B cell (primary cell): ENCODE results near the gene TGFBR3. TPM values are rescaled to one million over a fixed set of nuclear protein-coding genes. Genes with fewer than 3 reads are reported as not detected.
A peak's percentile ranks its signal among the peaks of the same experiment; 100 is the strongest.

Experiments used
- ATAC-seq: fragments of 200-7000 bp; cut with Tn5 transposase; one replicate; pipeline ENCODE4 v1.10.0; 2021; ENCODE audit warnings: low read depth, mild to moderate bottlenecking, moderate number of reproducible peaks, moderate library complexity
- CTCF ChIA-PET: fragments of 350-600 bp; sonication (Branson Sonifier 250); formaldehyde crosslinking; loops from one replicate; lab custom pipeline; 2021; ENCODE audit warnings: antibody characterized with exemption, inconsistent platforms; lab: Charles Lee
- POLR2A ChIA-PET: fragments of 350-600 bp; sonication (Branson Sonifier 250); formaldehyde crosslinking; loops from one replicate; lab custom pipeline; 2021; ENCODE audit warnings: antibody characterized with exemption; lab: Charles Lee
- DNase-seq: peaks from one replicate; pipeline ENCODE4 v3.0.0; 2013
- H2AFZ ChIP-seq: 2 replicates; pipeline ENCODE4 v1.6.1; 2012; ENCODE audit warnings: mild to moderate bottlenecking, low read depth, low read length; ENCODE audit not compliant: insufficient read depth, poor library complexity, severe bottlenecking
- H3K27ac ChIP-seq, 2 donors: 1 replicate in 1 of 2; 2 replicates in 1 of 2; pipeline ENCODE4 v1.5.1; 2012 to 2013; ENCODE audit warnings: low read length in 2 of 2, mild to moderate bottlenecking in 2 of 2, moderate library complexity in 1 of 2
- H3K27me3 ChIP-seq, 4 experiments: fragments of 200-600 bp in 1 of 4; sonication (generic) in 1 of 4; replicated peaks in 1 of 4; 1 replicate in 2 of 4; 2 replicates in 2 of 4; pipeline versions ENCODE4 v1.6.1 to v1.7.0; 2013 to 2016; ENCODE audit warnings: low read length in 3 of 4, mild to moderate bottlenecking in 2 of 4, mixed read lengths in 1 of 4, moderate library complexity in 1 of 4; ENCODE audit not compliant: insufficient read depth in 4 of 4, control insufficient read depth in 3 of 4; ENCODE audit errors: control extremely low read depth in 1 of 4
- H3K36me3 ChIP-seq, 2 experiments: replicated peaks in 1 of 2; 1 replicate in 1 of 2; 2 replicates in 1 of 2; pipeline versions ENCODE4 v1.6.1 to v1.7.1; 2013; ENCODE audit warnings: low read length in 1 of 2; ENCODE audit not compliant: insufficient read depth in 2 of 2, control insufficient read depth in 1 of 2; ENCODE audit errors: control extremely low read depth in 1 of 2, extremely low read depth in 1 of 2
- H3K4me1 ChIP-seq, 2 donors: fragments of 200-600 bp in 1 of 2; sonication (generic) in 1 of 2; 1 replicate in 1 of 2; 2 replicates in 1 of 2; pipeline versions ENCODE4 v1.5.1 to v1.6.1; 2013 to 2017; ENCODE audit warnings: low read length in 2 of 2; ENCODE audit not compliant: control insufficient read depth in 2 of 2, insufficient read depth in 2 of 2
- H3K4me2 ChIP-seq: replicated peaks from 2 replicates; pipeline ENCODE3; 2012; ENCODE audit warnings: mild to moderate bottlenecking, low read depth, low read length; ENCODE audit not compliant: poor library complexity, severe bottlenecking
- H3K4me3 ChIP-seq, 5 experiments: fragments of 200-600 bp in 1 of 5; sonication (generic) in 1 of 5; 1 replicate in 3 of 5; 2 replicates in 2 of 5; pipeline versions ENCODE4 v1.5.1 to v1.7.0; 2011 to 2016; ENCODE audit warnings: low read length in 4 of 5, mild to moderate bottlenecking in 4 of 5, low read depth in 2 of 5, control low read depth in 1 of 5, moderate library complexity in 1 of 5; ENCODE audit not compliant: insufficient read depth in 1 of 5; ENCODE audit errors: control extremely low read depth in 1 of 5, extremely low read depth in 1 of 5
- H3K79me2 ChIP-seq: fragments of 200-600 bp; sonication (generic); one replicate; pipeline ENCODE4 v1.6.0; 2016; ENCODE audit warnings: low read length; ENCODE audit not compliant: control insufficient read depth, insufficient read depth
- H3K9ac ChIP-seq: fragments of 200-600 bp; sonication (generic); 2 replicates; pipeline ENCODE4 v1.6.1; 2017; ENCODE audit warnings: mild to moderate bottlenecking, low read length, moderate library complexity
- H3K9me3 ChIP-seq, 3 donors: one replicate each; pipeline versions ENCODE4 v1.6.1 to v1.7.1; 2013; ENCODE audit warnings: low read length in 2 of 3; ENCODE audit not compliant: control insufficient read depth in 2 of 3, insufficient read depth in 1 of 3; ENCODE audit errors: control extremely low read depth in 1 of 3
- H4K20me1 ChIP-seq: 2 replicates; pipeline ENCODE4 v1.6.0; 2012; ENCODE audit warnings: mild to moderate bottlenecking, low read length; ENCODE audit not compliant: insufficient read depth, control insufficient read depth, poor library complexity, severe bottlenecking
- H3K27ac Mint-ChIP-seq: one replicate; pipeline ENCODE4 v1.8.0; 2021; ENCODE audit warnings: mixed read lengths
- H3K27me3 Mint-ChIP-seq: one replicate; pipeline ENCODE4 v1.8.0; 2021; ENCODE audit warnings: mixed read lengths
- H3K4me1 Mint-ChIP-seq: one replicate; pipeline ENCODE4 v1.8.0; 2021; ENCODE audit warnings: mixed read lengths
- H3K4me3 Mint-ChIP-seq: one replicate; pipeline ENCODE4 v1.8.0; 2021; ENCODE audit warnings: mixed read lengths
- H3K9me3 Mint-ChIP-seq: one replicate; pipeline ENCODE4 v1.8.0; 2022; ENCODE audit warnings: mixed read lengths; ENCODE audit not compliant: insufficient read depth
- EZH2 ChIP-seq: IDR thresholded peaks from 2 replicates; pipeline ENCODE4 v1.6.1; 2012; ENCODE audit warnings: borderline replicate concordance, low read depth, mild to moderate bottlenecking, moderate library complexity, low read length; ENCODE audit not compliant: insufficient read depth, poor library complexity, severe bottlenecking
- WGBS: methylation state at CpG from one replicate; pipeline ENCODE4 v1.1.5; 2013; ENCODE audit warnings: missing lambda C conversion rate; ENCODE audit not compliant: insufficient coverage; 5-methylcytosine and 5-hydroxymethylcytosine counted together
- intact Hi-C: fragments of 100-400 bp; cut with micrococcal nuclease; formaldehyde crosslinking; loops from one replicate; pipeline ENCODE4 v1.10.0; 2022
- polyA plus RNA-seq: library from polyadenylated mRNA; depleted of rRNA; stranded (reverse); fragments of >200 nt; gene quantifications from 2 replicates; pipeline ENCODE4 v1.2.3, GENCODE V29; 2012
- total RNA-seq, 2 donors: library from RNA; stranded (reverse); fragments of 120-200 nt in 1 of 2; gene quantifications; 1 replicate in 1 of 2; 2 replicates in 1 of 2; pipeline versions ENCODE4 v1.2.3 to v1.2.4, GENCODE V29; 2013 to 2022
- TF ChIP-seq, protein P1 (sequence below): fragments of 200-600 bp; IDR thresholded peaks from one replicate; pipeline ENCODE4 v1.8.0; 2022; ENCODE audit warnings: antibody characterized with exemption, mild to moderate bottlenecking

TGFBR3 gene
- total and polyA plus RNA-seq, 2 donors (not counting 1 experiment from before 2014, with no cell fraction given), result 0.10 to 0.12 TPM

DNA sequence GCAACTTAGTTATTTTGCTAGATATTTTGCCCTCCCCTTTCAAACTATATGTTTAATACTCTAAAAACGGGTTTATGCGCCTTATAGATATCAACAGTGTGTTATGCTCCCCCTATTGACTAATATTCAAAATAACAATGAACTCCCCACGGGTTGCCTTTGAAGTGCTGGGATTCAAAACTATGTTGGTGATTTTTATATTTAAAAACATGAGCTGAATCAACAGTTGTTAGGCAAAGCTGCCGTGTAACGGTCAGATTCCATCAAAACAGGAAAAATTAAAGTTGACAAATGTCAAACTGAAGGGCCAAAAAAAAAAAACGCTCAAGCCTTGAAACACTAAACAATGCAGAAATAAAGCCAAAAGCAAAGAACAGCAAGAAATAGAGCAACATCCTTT is 2.5 kb downstream of the TGFBR3 start:
- Histone ChIP-seq H3K27ac (no peak overlapping the region), H3K27me3 (peaks cover 0 to 32% (median 20%) of the 10 kb centered on the region in 4 experiments), H3K36me3 (no peaks in the 10 kb centered on the region), H3K4me2 (no peak overlapping the region), H4K20me1 (no peaks in the 10 kb centered on the region), H3K4me3 (no peak overlapping the region), H3K9ac (no peak overlapping the region), H3K79me2 (no peaks in the 10 kb centered on the region), H2AFZ (no peak overlapping the region), H3K9me3 (peaks cover 0 to 7% (median 0%) of the 10 kb centered on the region in 3 donors), H3K4me1 (peaks cover 15 to 18% of the 10 kb centered on the region in 2 donors)
- ATAC-seq (no peak), DNase-seq (peak; percentile 12)
- Mint-ChIP-seq H3K27me3 (peaks cover 49% of the 10 kb centered on the region), H3K4me1 (peaks cover 18% of the 10 kb centered on the region), H3K9me3 (no peaks in the 10 kb centered on the region), H3K4me3 (peak overlapping the region; percentile 6), H3K27ac (no peak overlapping the region)
- CTCF ChIA-PET, result no interaction called here
- POLR2A ChIA-PET, result no interaction called here
- intact Hi-C loops, result no loop called here
- TF ChIP-seq, protein P1, sequence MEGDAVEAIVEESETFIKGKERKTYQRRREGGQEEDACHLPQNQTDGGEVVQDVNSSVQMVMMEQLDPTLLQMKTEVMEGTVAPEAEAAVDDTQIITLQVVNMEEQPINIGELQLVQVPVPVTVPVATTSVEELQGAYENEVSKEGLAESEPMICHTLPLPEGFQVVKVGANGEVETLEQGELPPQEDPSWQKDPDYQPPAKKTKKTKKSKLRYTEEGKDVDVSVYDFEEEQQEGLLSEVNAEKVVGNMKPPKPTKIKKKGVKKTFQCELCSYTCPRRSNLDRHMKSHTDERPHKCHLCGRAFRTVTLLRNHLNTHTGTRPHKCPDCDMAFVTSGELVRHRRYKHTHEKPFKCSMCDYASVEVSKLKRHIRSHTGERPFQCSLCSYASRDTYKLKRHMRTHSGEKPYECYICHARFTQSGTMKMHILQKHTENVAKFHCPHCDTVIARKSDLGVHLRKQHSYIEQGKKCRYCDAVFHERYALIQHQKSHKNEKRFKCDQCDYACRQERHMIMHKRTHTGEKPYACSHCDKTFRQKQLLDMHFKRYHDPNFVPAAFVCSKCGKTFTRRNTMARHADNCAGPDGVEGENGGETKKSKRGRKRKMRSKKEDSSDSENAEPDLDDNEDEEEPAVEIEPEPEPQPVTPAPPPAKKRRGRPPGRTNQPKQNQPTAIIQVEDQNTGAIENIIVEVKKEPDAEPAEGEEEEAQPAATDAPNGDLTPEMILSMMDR, result peak; percentile 11
- TF ChIP-seq EZH2, result no peak
- no CpG with 5 or more reads among the region's 6 CpGs for WGBS

DNA sequence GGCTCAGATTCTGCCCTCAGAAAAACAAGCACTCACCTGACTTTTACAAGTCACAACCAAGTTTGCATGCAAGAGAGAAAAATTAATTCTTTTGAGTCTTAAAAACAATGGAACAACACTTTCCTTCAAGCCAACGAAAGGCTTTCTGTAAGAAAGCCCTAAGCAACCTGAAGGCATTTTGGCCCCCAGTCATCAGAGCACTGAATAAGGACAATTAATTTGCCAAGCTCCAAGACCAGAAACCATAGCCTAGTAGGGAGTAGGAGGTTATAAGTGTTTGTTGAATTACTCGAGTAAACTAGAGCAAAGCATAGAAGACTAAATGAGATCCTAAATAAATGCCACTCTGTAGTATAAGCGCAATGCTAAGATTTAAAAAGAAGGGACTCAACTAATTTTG is 4.7 kb downstream of the TGFBR3 start:
- Histone ChIP-seq H3K4me1 (peaks cover 11 to 13% of the 10 kb centered on the region in 2 donors), H3K27me3 (peaks cover 0 to 25% (median 17%) of the 10 kb centered on the region in 4 experiments), H3K4me3 (no peak overlapping the region), H3K27ac (no peak overlapping the region), H2AFZ (no peak overlapping the region), H4K20me1 (no peaks in the 10 kb centered on the region), H3K9ac (no peak overlapping the region), H3K4me2 (no peak overlapping the region), H3K36me3 (no peaks in the 10 kb centered on the region), H3K79me2 (no peaks in the 10 kb centered on the region), H3K9me3 (peaks cover 0 to 7% (median 0%) of the 10 kb centered on the region in 3 donors)
- intact Hi-C loops, result no loop called here
- no CpG with 5 or more reads among the region's 3 CpGs for WGBS
- Mint-ChIP-seq H3K27ac (no peak overlapping the region), H3K9me3 (no peaks in the 10 kb centered on the region), H3K27me3 (peaks cover 47% of the 10 kb centered on the region), H3K4me3 (no peak overlapping the region), H3K4me1 (peaks cover 14% of the 10 kb centered on the region)
- TF ChIP-seq EZH2, result no peak
- TF ChIP-seq, protein P1, result no peak
- DNase-seq, result no peak
- ChIA-PET CTCF (no interaction called here), POLR2A (no interaction called here)
- no peak for ATAC-seq
